T-cell (primary cell): ENCODE measurements around the gene IQSEC1. TPM values are rescaled to one million over a fixed set of nuclear protein-coding genes. Genes with fewer than 3 reads are reported as not detected.

Experiments
- ATAC-seq, 4 experiments: fragments of 200-7000 bp in 3 of 4; fragments of 150-1000 bp in 1 of 4; cut with Tn5 transposase; replicated peaks in 1 of 4; 1 replicate in 3 of 4; 2 replicates in 1 of 4; pipeline ENCODE4 v1.10.0; 2021; ENCODE audit warnings: moderate library complexity in 3 of 4, mild to moderate bottlenecking in 2 of 4, moderate number of reproducible peaks in 1 of 4
- CTCF ChIA-PET, 2 donors: fragments of 300-600 bp; sonication (Branson Sonifier 250); formaldehyde crosslinking; loops; one replicate each; lab custom pipeline; 2022; ENCODE audit warnings: antibody characterized with exemption in 2 of 2; lab: Charles Lee
- POLR2A ChIA-PET, 2 donors: fragments of 300-600 bp; sonication (Branson Sonifier 250); formaldehyde crosslinking; loops; one replicate each; lab custom pipeline; 2022; ENCODE audit warnings: antibody characterized with exemption in 2 of 2; lab: Charles Lee
- DNase-seq, 35 experiments: peaks; one replicate each; pipeline versions ENCODE4 v3.0.0 to v3.0.0-alpha.2; 2013 to 2023
- H3K27ac ChIP-seq: one replicate; pipeline ENCODE4 v1.5.1; 2013; ENCODE audit warnings: low read length
- H3K27me3 ChIP-seq, 2 experiments: replicated peaks in 1 of 2; 1 replicate in 1 of 2; 2 replicates in 1 of 2; pipeline versions ENCODE4 v1.6.1 to v1.7.0; 2013; ENCODE audit warnings: low read length in 1 of 2, mixed read lengths in 1 of 2; ENCODE audit not compliant: control insufficient read depth in 2 of 2, insufficient read depth in 2 of 2; ENCODE audit errors: extremely low read depth in 1 of 2
- H3K36me3 ChIP-seq, 2 donors: 1 replicate in 1 of 2; 2 replicates in 1 of 2; pipeline versions ENCODE4 v1.6.1 to v1.7.0; 2013; ENCODE audit warnings: low read length in 1 of 2; ENCODE audit not compliant: control insufficient read depth in 2 of 2, insufficient read depth in 1 of 2; ENCODE audit errors: extremely low read depth in 1 of 2
- H3K4me1 ChIP-seq, 2 experiments: 1 replicate in 1 of 2; 2 replicates in 1 of 2; pipeline versions ENCODE4 v1.6.1 to v1.7.0; 2013; ENCODE audit warnings: low read length in 2 of 2, mixed read lengths in 1 of 2; ENCODE audit not compliant: insufficient read depth in 2 of 2, control insufficient read depth in 1 of 2; ENCODE audit errors: extremely low read depth in 1 of 2
- H3K4me3 ChIP-seq, 2 donors: 1 replicate in 1 of 2; 2 replicates in 1 of 2; pipeline versions ENCODE4 v1.5.1 to v1.7.0; 2013; ENCODE audit warnings: mild to moderate bottlenecking in 2 of 2, low read length in 1 of 2, moderate library complexity in 1 of 2; ENCODE audit not compliant: control insufficient read depth in 1 of 2; ENCODE audit errors: extremely low read depth in 1 of 2
- H3K9me3 ChIP-seq: 2 replicates; pipeline ENCODE4 v1.7.0; 2013
- H3K27ac Mint-ChIP-seq, 2 donors: one replicate each; pipeline ENCODE4 v1.8.0; 2020 to 2021; ENCODE audit warnings: mild to moderate bottlenecking in 2 of 2, mixed read lengths in 2 of 2
- H3K27me3 Mint-ChIP-seq, 2 donors: one replicate each; pipeline ENCODE4 v1.8.0; 2021 to 2022; ENCODE audit warnings: mixed read lengths in 2 of 2
- H3K36me3 Mint-ChIP-seq: one replicate; pipeline ENCODE4 v1.8.0; 2021; ENCODE audit warnings: mixed read lengths
- H3K4me1 Mint-ChIP-seq, 3 donors: one replicate each; pipeline ENCODE4 v1.8.0; 2020 to 2022; ENCODE audit warnings: mixed read lengths in 3 of 3, mild to moderate bottlenecking in 1 of 3
- H3K4me3 Mint-ChIP-seq, 3 donors: one replicate each; pipeline ENCODE4 v1.8.0; 2020 to 2022; ENCODE audit warnings: mild to moderate bottlenecking in 3 of 3, mixed read lengths in 3 of 3, moderate library complexity in 3 of 3
- H3K9me3 Mint-ChIP-seq, 3 donors: one replicate each; pipeline ENCODE4 v1.8.0; 2020 to 2022; ENCODE audit warnings: mixed read lengths in 3 of 3
- WGBS: methylation state at CpG from one replicate; pipeline ENCODE4 v1.1.5; 2013; ENCODE audit warnings: missing lambda C conversion rate; ENCODE audit not compliant: insufficient coverage; 5-methylcytosine and 5-hydroxymethylcytosine counted together
- total RNA-seq, 35 experiments: library from RNA in 6 of 35; stranded (reverse) in 6 of 35; fragments of 120-200 nt in 1 of 35; gene quantifications; one replicate each; pipeline versions ENCODE4 v1.2.1 to v1.2.4 and lab custom pipeline; 2013 to 2026

Gene IQSEC1
- total RNA-seq, 5 donors from 2014 or later (not counting 1 experiment from before 2014, with no cell fraction given) = 73.7 to 113 (median 86.9) TPM

DNA sequence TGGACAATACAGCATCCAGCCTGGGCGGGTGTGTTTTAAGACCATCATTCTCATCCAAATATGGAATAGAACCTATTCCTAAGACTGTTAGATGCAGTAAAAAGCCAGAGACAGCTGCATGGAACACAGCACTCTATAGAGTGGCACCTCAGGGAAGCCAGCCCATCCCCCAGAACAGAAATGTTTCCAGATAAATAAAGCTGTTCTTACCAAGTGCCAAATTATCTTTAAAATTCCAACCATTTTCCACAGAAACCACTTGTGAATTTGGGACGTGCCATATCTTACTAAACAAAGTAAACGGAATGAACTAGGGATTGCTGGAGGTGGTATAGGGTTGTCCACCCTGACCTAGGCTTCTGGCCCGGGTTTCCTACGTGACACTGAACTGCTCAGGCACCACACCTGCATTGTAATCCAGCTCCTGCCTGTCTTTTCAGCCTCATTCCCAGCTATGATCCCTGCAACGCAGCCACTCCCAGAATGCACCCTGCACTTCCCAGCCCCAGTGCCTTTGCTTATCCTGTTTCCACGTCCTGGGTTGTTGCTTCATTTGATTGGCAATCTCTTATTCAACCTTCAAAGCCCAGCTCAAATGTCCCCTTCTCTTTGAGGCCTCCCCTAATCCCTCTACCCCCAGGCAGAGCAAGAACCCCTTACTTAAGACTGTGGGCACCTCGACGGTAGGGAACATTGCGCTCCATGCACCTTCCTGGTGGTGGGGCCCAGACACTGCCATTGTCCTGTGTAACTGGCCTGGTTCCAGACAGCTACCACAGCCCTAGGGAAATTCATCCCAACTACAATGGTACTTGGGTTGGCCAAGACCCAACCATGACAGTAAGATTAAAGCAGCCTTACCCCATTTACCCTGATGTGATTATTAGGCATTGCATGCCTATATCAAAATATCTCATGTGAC lies 100.2 kb downstream of the IQSEC1 start:
- peaks cover 2 to 47% of the 10 kb centered on the region in 2 experiments for H3K4me1 ChIP-seq
- Mint-ChIP-seq H3K36me3 (peaks cover 13% of the 10 kb centered on the region), H3K27ac (peak overlapping the region; percentile 34 to 41), H3K9me3 (no peaks in the 10 kb centered on the region), H3K4me1 (peaks cover 57 to 67% (median 63%) of the 10 kb centered on the region in 3 donors), H3K27me3 (no peaks in the 10 kb centered on the region), H3K4me3 (no peak overlapping the region)
- H3K9me3 ChIP-seq = no peaks in the 10 kb centered on the region
- H3K4me3 ChIP-seq = no peak overlapping the region
- no peaks in the 10 kb centered on the region for H3K27me3 ChIP-seq
- ChIA-PET CTCF (interaction anchor here in 1 of 2 donors (0.7 to 1.4 kb wide), 3 partner anchors 9 to 22 kb away, joined by 3 read pairs; no protein-coding TSS in a partner anchor), POLR2A (no interaction called here)
- H3K27ac ChIP-seq = no peak overlapping the region
- H3K36me3 ChIP-seq = peaks cover 8 to 20% of the 10 kb centered on the region in 2 donors
- DNase-seq (no peak), ATAC-seq (no peak)
- WGBS = 100% methylated on average over 6 of the region's 10 CpGs

- ChIA-PET POLR2A (interaction anchor here in 1 of 2 donors (0.6 kb wide), 1 partner anchor 87 kb away, joined by 3 read pairs; no protein-coding TSS in a partner anchor), CTCF (interaction anchor here in 1 of 2 donors (0.7 to 1.4 kb wide), 4 partner anchors 10 to 40 kb away, joined by 3 to 4 read pairs (median 3); no protein-coding TSS in a partner anchor)
- peaks cover 8 to 12% of the 10 kb centered on the region in 2 donors for H3K36me3 ChIP-seq
- no peak overlapping the region for H3K27ac Mint-ChIP-seq
- no peaks in the 10 kb centered on the region for H3K9me3 ChIP-seq
- ATAC-seq (no peak), DNase-seq (no peak)
- 75% methylated on average over 3 of the region's 3 CpGs for WGBS
- peaks cover 58 to 65% (median 60%) of the 10 kb centered on the region in 3 donors for H3K4me1 Mint-ChIP-seq
- peaks cover 7% of the 10 kb centered on the region for H3K36me3 Mint-ChIP-seq
- no peaks in the 10 kb centered on the region for H3K9me3 Mint-ChIP-seq
- H3K27ac ChIP-seq = no peak overlapping the region
- no peak overlapping the region for H3K4me3 ChIP-seq
- no peaks in the 10 kb centered on the region for H3K27me3 Mint-ChIP-seq
- no peak overlapping the region for H3K4me3 Mint-ChIP-seq
- no peaks in the 10 kb centered on the region for H3K27me3 ChIP-seq
- peaks cover 5 to 52% of the 10 kb centered on the region in 2 experiments for H3K4me1 ChIP-seq
These were observed 101.2 kb downstream of the IQSEC1 start for GRCh38 chr3:12972043-12972442.

GRCh38 chr3:12970684-12971083 lies 102.5 kb downstream of the IQSEC1 start:
- H3K27ac Mint-ChIP-seq = peak overlapping the region; percentile 41 to 63
- H3K27me3 ChIP-seq = no peaks in the 10 kb centered on the region

GRCh38 chr3:12969486-12969885 lies 103.7 kb downstream of the IQSEC1 start:
- H3K27ac Mint-ChIP-seq = peak overlapping the region in 1 of 2 donors; percentile 73
- POLR2A ChIA-PET = no interaction called here
- WGBS = 100% methylated on average over 4 of the region's 6 CpGs

More at GRCh38 chr3:12970684-12971083, 102.5 kb downstream of the IQSEC1 start:
- Histone ChIP-seq H3K4me1 (peaks cover 5 to 66% of the 10 kb centered on the region in 2 experiments), H3K27ac (no peak overlapping the region), H3K36me3 (peaks cover 8 to 10% of the 10 kb centered on the region in 2 donors), H3K9me3 (no peaks in the 10 kb centered on the region), H3K4me3 (no peak overlapping the region)
- WGBS = 100% methylated on average over 3 of the region's 5 CpGs
- ChIA-PET CTCF (interaction anchor here in 1 of 2 donors (1.0 kb wide), 1 partner anchor 14 kb away, joined by 3 read pairs; no protein-coding TSS in a partner anchor), POLR2A (interaction anchor here in 1 of 2 donors (0.5 kb wide), 2 partner anchors 81 to 493 kb away, joined by 4 to 5 read pairs; no protein-coding TSS in a partner anchor)
- H3K9me3 Mint-ChIP-seq = no peaks in the 10 kb centered on the region
- H3K4me1 Mint-ChIP-seq = peaks cover 66 to 73% (median 67%) of the 10 kb centered on the region in 3 donors
- DNase-seq = no peak
- no peak for ATAC-seq
- H3K27me3 Mint-ChIP-seq = no peaks in the 10 kb centered on the region
- peaks cover 7% of the 10 kb centered on the region for H3K36me3 Mint-ChIP-seq
- H3K4me3 Mint-ChIP-seq = no peak overlapping the region

DNA sequence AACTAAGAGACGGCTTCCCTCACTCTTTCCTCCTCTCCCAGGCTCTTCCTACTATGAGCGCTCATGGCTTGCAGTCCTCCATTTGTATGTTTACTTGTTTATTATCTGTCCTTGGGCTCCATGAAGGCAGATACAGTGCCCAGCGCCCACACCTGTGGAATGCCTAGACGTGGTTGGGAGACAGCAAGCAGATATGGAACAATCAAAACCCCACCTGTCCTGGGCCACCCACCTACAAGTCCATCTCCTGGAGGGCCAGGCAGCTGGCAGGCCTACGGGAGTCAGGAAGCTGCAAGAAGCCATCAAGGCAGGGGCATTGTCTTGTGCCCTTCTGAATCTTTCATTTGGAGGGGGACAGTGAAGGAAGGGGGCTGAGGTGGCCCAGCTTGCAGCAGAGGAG lies 104.7 kb downstream of the IQSEC1 start:
- Mint-ChIP-seq H3K4me3 (peak overlapping the region; percentile 67 to 77 (median 68)), H3K36me3 (peaks cover 11% of the 10 kb centered on the region), H3K9me3 (no peaks in the 10 kb centered on the region), H3K27ac (peak overlapping the region; percentile 52 to 73), H3K4me1 (peaks cover 71 to 75% (median 73%) of the 10 kb centered on the region in 3 donors), H3K27me3 (no peaks in the 10 kb centered on the region)
- no peak overlapping the region for H3K27ac ChIP-seq
- ATAC-seq (no peak), DNase-seq (no peak)
- WGBS = 88% methylated on average over 2 of the region's 5 CpGs
- H3K36me3 ChIP-seq = peaks cover 8 to 12% of the 10 kb centered on the region in 2 donors
- H3K4me1 ChIP-seq = peaks cover 17 to 69% of the 10 kb centered on the region in 2 experiments
- ChIA-PET POLR2A (no interaction called here), CTCF (interaction anchor here (0.6 to 0.9 kb wide), 5 partner anchors 17 to 1122 kb away, joined by 3 to 6 read pairs (median 4); partner anchors contain the start of gene TAMM41 (in 1 of the 2))
- H3K4me3 ChIP-seq = no peak overlapping the region
- H3K9me3 ChIP-seq = no peaks in the 10 kb centered on the region
- H3K27me3 ChIP-seq = no peaks in the 10 kb centered on the region

More at GRCh38 chr3:12969486-12969885, 103.7 kb downstream of the IQSEC1 start:
- H3K4me3 Mint-ChIP-seq = no peak overlapping the region
- DNase-seq (no peak), ATAC-seq (no peak)
- no peaks in the 10 kb centered on the region for H3K27me3 Mint-ChIP-seq
- Histone ChIP-seq H3K27me3 (no peaks in the 10 kb centered on the region), H3K4me3 (no peak overlapping the region), H3K4me1 (peaks cover 7 to 69% of the 10 kb centered on the region in 2 experiments), H3K27ac (no peak overlapping the region), H3K36me3 (peaks cover 8 to 12% of the 10 kb centered on the region in 2 donors), H3K9me3 (no peaks in the 10 kb centered on the region)
- H3K36me3 Mint-ChIP-seq = peaks cover 11% of the 10 kb centered on the region
- CTCF ChIA-PET = no interaction called here
- no peaks in the 10 kb centered on the region for H3K9me3 Mint-ChIP-seq
- peaks cover 66 to 73% (median 70%) of the 10 kb centered on the region in 3 donors for H3K4me1 Mint-ChIP-seq
